ENCODE measurements around the gene ITPKB.
"Not testable (repeated sequence)": the region's sequence is repeated elsewhere in the genome, so short reads cannot be mapped to it uniquely, and the experiment has no call there.

Gene ITPKB

GRCh38 chr1:226634166-226634588, 104.9 kb downstream of the ITPKB start:
- peak; percentile 95 for DNase-seq

GRCh38 chr1:226633541-226634165, 105.4 kb downstream of the ITPKB start:
- peak; percentile 58 for DNase-seq

- peak; percentile 67 for DNase-seq
Observed at GRCh38 chr1:226632922-226633351, 106.1 kb downstream of the ITPKB start.

- peak; percentile 51 for DNase-seq
Observed at GRCh38 chr1:226632169-226632879, 106.8 kb downstream of the ITPKB start.

- DNase-seq, result peak; percentile 40
Observed at GRCh38 chr1:226631229-226632000, 107.7 kb downstream of the ITPKB start.

GRCh38 chr1:226630592-226630991, 108.5 kb downstream of the ITPKB start:
- no peak for DNase-seq

GRCh38 chr1:226629896-226630550, 109.1 kb downstream of the ITPKB start:
- DNase-seq, result peak; percentile 51

- peak; percentile 48 for DNase-seq
Observed at GRCh38 chr1:226629210-226629895, 109.7 kb downstream of the ITPKB start.

GRCh38 chr1:226628612-226629155, 110.4 kb downstream of the ITPKB start:
- peak; percentile 49 for DNase-seq

- peak; percentile 53 for DNase-seq
Observed at GRCh38 chr1:226627924-226628611, 111.0 kb downstream of the ITPKB start.

- DNase-seq, result peak; percentile 50
Observed at GRCh38 chr1:226627050-226627755, 111.9 kb downstream of the ITPKB start.

GRCh38 chr1:226626577-226626956, 112.5 kb downstream of the ITPKB start:
- DNase-seq, result peak; percentile 91

- DNase-seq, result no peak
Observed at GRCh38 chr1:226625832-226626576, 113.1 kb downstream of the ITPKB start.

- no peak for DNase-seq
Observed at GRCh38 chr1:226625326-226625725, 113.8 kb downstream of the ITPKB start.

GRCh38 chr1:226624526-226624925, 114.6 kb downstream of the ITPKB start:
- DNase-seq, result no peak

- no peak for DNase-seq
Observed at GRCh38 chr1:226622012-226622411, 117.1 kb downstream of the ITPKB start.

GRCh38 chr1:226619031-226619430, 120.1 kb downstream of the ITPKB start:
- no peak for DNase-seq

GRCh38 chr1:226618380-226618779, 120.7 kb downstream of the ITPKB start:
- no peak for DNase-seq

GRCh38 chr1:226617719-226618118, 121.4 kb downstream of the ITPKB start:
- DNase-seq, result not testable (repeated sequence)

GRCh38 chr1:226617109-226617508, 122.0 kb downstream of the ITPKB start:
- no peak for DNase-seq

Measured in activated CD8-positive, alpha-beta memory T cell treated with anti-CD3 and anti-CD28 coated beads, Interleukin-2, amount 50 U/mL, for 48 hours (primary cell).